H9 (cell line): Measurements from ENCODE around the gene SLC1A7. TPM values are rescaled to one million over a fixed set of nuclear protein-coding genes. Genes with fewer than 3 reads are reported as not detected.

ENCODE experiments used
- DNase-seq: peaks from one replicate; pipeline ENCODE4 v3.0.0-alpha.2; 2017
- H2AFZ ChIP-seq: one replicate; pipeline ENCODE4 v1.6.1; 2013; ENCODE audit warnings: mild to moderate bottlenecking, low read length, control low read depth, moderate library complexity
- H2AK5ac ChIP-seq: 2 replicates; pipeline ENCODE4 v1.6.1; 2013; ENCODE audit warnings: low read length, control low read depth, mixed read lengths; ENCODE audit not compliant: insufficient read length
- H2BK120ac ChIP-seq: one replicate; pipeline ENCODE4 v1.6.1; 2013; ENCODE audit warnings: low read depth, mild to moderate bottlenecking, low read length, control low read depth, inconsistent platforms; ENCODE audit not compliant: poor library complexity, severe bottlenecking
- H2BK12ac ChIP-seq: 2 replicates; pipeline ENCODE4 v1.6.1; 2013; ENCODE audit warnings: low read length, control low read depth, mixed read lengths, low read depth; ENCODE audit not compliant: insufficient read length
- H2BK15ac ChIP-seq: 2 replicates; pipeline ENCODE4 v1.6.1; 2013; ENCODE audit warnings: low read depth, low read length, control low read depth
- H2BK20ac ChIP-seq: one replicate; pipeline ENCODE4 v1.6.1; 2013; ENCODE audit warnings: low read depth, mild to moderate bottlenecking, low read length, control low read depth, inconsistent platforms; ENCODE audit not compliant: poor library complexity, severe bottlenecking
- H2BK5ac ChIP-seq: 2 replicates; pipeline ENCODE4 v1.6.1; 2013; ENCODE audit warnings: low read length, control low read depth, mixed read lengths; ENCODE audit not compliant: insufficient read length
- H3K14ac ChIP-seq: 2 replicates; pipeline ENCODE4 v1.6.1; 2013; ENCODE audit warnings: low read length, control low read depth; ENCODE audit not compliant: insufficient read depth
- H3K18ac ChIP-seq: 2 replicates; pipeline ENCODE4 v1.6.1; 2013; ENCODE audit warnings: low read depth, mild to moderate bottlenecking, mixed read lengths, low read length, control low read depth; ENCODE audit not compliant: insufficient read length
- H3K23ac ChIP-seq: 2 replicates; pipeline ENCODE4 v1.6.1; 2013; ENCODE audit warnings: low read length, control low read depth, mixed read lengths, low read depth; ENCODE audit not compliant: insufficient read length
- H3K23me2 ChIP-seq: 2 replicates; pipeline ENCODE4 v1.6.1; 2013; ENCODE audit warnings: low read depth, mild to moderate bottlenecking, mixed read lengths, low read length, control low read depth; ENCODE audit not compliant: insufficient read length, poor library complexity, severe bottlenecking
- H3K27ac ChIP-seq: 2 replicates; pipeline ENCODE4 v1.5.1; 2013; ENCODE audit warnings: low read length, control low read depth, mixed read lengths, low read depth; ENCODE audit not compliant: insufficient read length
- H3K27me3 ChIP-seq: 2 replicates; pipeline ENCODE4 v1.6.1; 2013; ENCODE audit warnings: low read length, control low read depth, inconsistent platforms; ENCODE audit not compliant: insufficient read depth
- H3K4ac ChIP-seq: 2 replicates; pipeline ENCODE4 v1.6.1; 2013; ENCODE audit warnings: low read depth, mild to moderate bottlenecking, control low read depth, inconsistent platforms, low read length, moderate library complexity
- H3K4me1 ChIP-seq: 2 replicates; pipeline ENCODE4 v1.6.1; 2013; ENCODE audit warnings: low read length, control low read depth, inconsistent platforms; ENCODE audit not compliant: insufficient read depth
- H3K4me2 ChIP-seq: 2 replicates; pipeline ENCODE4 v1.6.1; 2013; ENCODE audit warnings: low read length, control low read depth, mixed read lengths; ENCODE audit not compliant: insufficient read length, insufficient read depth
- H3K56ac ChIP-seq: 2 replicates; pipeline ENCODE4 v1.6.1; 2013; ENCODE audit warnings: low read depth, mild to moderate bottlenecking, mixed read lengths, low read length, control low read depth; ENCODE audit not compliant: insufficient read length
- H3K79me1 ChIP-seq: 2 replicates; pipeline ENCODE4 v1.6.1; 2013; ENCODE audit warnings: low read depth, mild to moderate bottlenecking, moderate library complexity, low read length, control low read depth, inconsistent platforms; ENCODE audit not compliant: insufficient read depth, poor library complexity, severe bottlenecking
- H3K79me2 ChIP-seq: 2 replicates; pipeline ENCODE4 v1.6.1; 2013; ENCODE audit warnings: low read length, control low read depth, inconsistent platforms; ENCODE audit not compliant: insufficient read depth
- H3K9ac ChIP-seq: 2 replicates; pipeline ENCODE4 v1.6.1; 2013; ENCODE audit warnings: low read length, control low read depth, mixed read lengths; ENCODE audit not compliant: insufficient read length; ENCODE audit errors: extremely low read depth
- H3K9me3 ChIP-seq: one replicate; pipeline ENCODE4 v1.6.1; 2013; ENCODE audit warnings: low read depth, low read length, inconsistent platforms; ENCODE audit not compliant: control insufficient read depth
- H3T11ph ChIP-seq: one replicate; pipeline ENCODE4 v1.6.1; 2013; ENCODE audit warnings: mild to moderate bottlenecking, low read length, control low read depth, inconsistent platforms
- H4K20me1 ChIP-seq: one replicate; pipeline ENCODE4 v1.6.1; 2013; ENCODE audit not compliant: control insufficient read depth, insufficient read length, insufficient read depth
- H4K5ac ChIP-seq: 2 replicates; pipeline ENCODE4 v1.6.1; 2013; ENCODE audit warnings: low read depth, mild to moderate bottlenecking, mixed read lengths, low read length, control low read depth; ENCODE audit not compliant: insufficient read length
- H4K8ac ChIP-seq: replicated peaks from 2 replicates; pipeline ENCODE4 v1.6.1; 2013; ENCODE audit warnings: low read length, control low read depth, mixed read lengths, low read depth; ENCODE audit not compliant: insufficient read length
- H4K91ac ChIP-seq: 2 replicates; pipeline ENCODE4 v1.6.1; 2013; ENCODE audit warnings: low read depth, mild to moderate bottlenecking, moderate library complexity, mixed read lengths, low read length, control low read depth; ENCODE audit not compliant: insufficient read length
- H3K27ac Mint-ChIP-seq, 3 experiments: 2 replicates in 2 of 3; 3 replicates in 1 of 3; pipeline ENCODE4 v1.8.0; 2020 to 2021; ENCODE audit warnings: mixed read lengths in 3 of 3, mild to moderate bottlenecking in 1 of 3, moderate library complexity in 1 of 3
- H3K27me3 Mint-ChIP-seq: 2 replicates; pipeline ENCODE4 v1.8.0; 2021; ENCODE audit warnings: low read depth, mild to moderate bottlenecking, moderate library complexity, mixed read lengths
- H3K36me3 Mint-ChIP-seq, 3 experiments: 2 replicates in 2 of 3; 3 replicates in 1 of 3; pipeline ENCODE4 v1.8.0; 2020 to 2021; ENCODE audit warnings: low read depth in 3 of 3, mixed read lengths in 3 of 3; ENCODE audit not compliant: insufficient read depth in 1 of 3
- H3K4me1 Mint-ChIP-seq, 2 experiments: 2 replicates each; pipeline ENCODE4 v1.8.0; 2020; ENCODE audit warnings: mixed read lengths in 2 of 2
- H3K4me3 Mint-ChIP-seq, 2 experiments: 2 replicates in 1 of 2; 3 replicates in 1 of 2; pipeline ENCODE4 v1.8.0; 2020 to 2021; ENCODE audit warnings: mild to moderate bottlenecking in 2 of 2, mixed read lengths in 2 of 2, moderate library complexity in 1 of 2
- H3K9me3 Mint-ChIP-seq, 2 experiments: 2 replicates in 1 of 2; 3 replicates in 1 of 2; pipeline ENCODE4 v1.8.0; 2020; ENCODE audit warnings: mild to moderate bottlenecking in 2 of 2, mixed read lengths in 2 of 2, moderate library complexity in 1 of 2
- CTCF ChIP-seq: fragments of 200-600 bp; sonication (generic); conservative IDR thresholded peaks from 3 replicates; pipeline ENCODE4 v1.8.0; 2021; ENCODE audit warnings: antibody characterized with exemption, mild to moderate bottlenecking
- WGBS: extraction: QIAGEN DNeasy Blood & Tissue Kit; methylation state at CpG from one replicate; pipeline ENCODE4 v1.1.7; 2013; ENCODE audit warnings: missing lambda C conversion rate, low lambda C conversion rate, mixed read lengths; ENCODE audit not compliant: insufficient read length; ENCODE audit errors: extremely low coverage; 5-methylcytosine and 5-hydroxymethylcytosine counted together
- total RNA-seq: library from RNA; stranded (reverse); gene quantifications from 2 replicates; pipeline ENCODE4 v1.2.1, GENCODE V29; 2021

The SLC1A7 gene
- total RNA-seq, 1 experiment from 2014 or later = not detected

GRCh38 chr1:53190210-53190611 is 47.8 kb upstream of the SLC1A7 start:
- Histone ChIP-seq H3T11ph (no peak overlapping the region), H3K14ac (no peak overlapping the region), H3K27ac (no peak overlapping the region), H2AK5ac (no peak overlapping the region), H2BK20ac (no peak overlapping the region), H4K8ac (no peak overlapping the region), H3K79me2 (no peaks in the 10 kb centered on the region), H3K56ac (no peak overlapping the region), H3K23ac (no peak overlapping the region), H3K9me3 (no peaks in the 10 kb centered on the region), H4K5ac (no peak overlapping the region), H3K4me1 (no peaks in the 10 kb centered on the region), H2AFZ (no peak overlapping the region), H3K27me3 (no peaks in the 10 kb centered on the region), H2BK12ac (no peak overlapping the region), H3K79me1 (no peaks in the 10 kb centered on the region), H2BK5ac (no peak overlapping the region), H4K20me1 (no peaks in the 10 kb centered on the region), H3K23me2 (no peaks in the 10 kb centered on the region), H3K4me2 (no peak overlapping the region), H3K9ac (no peak overlapping the region), H2BK15ac (no peak overlapping the region), H3K4ac (no peak overlapping the region), H3K18ac (no peak overlapping the region), H4K91ac (no peak overlapping the region), H2BK120ac (no peak overlapping the region)
- Mint-ChIP-seq H3K27me3 (peaks cover 6% of the 10 kb centered on the region), H3K36me3 (no peaks in the 10 kb centered on the region), H3K9me3 (no peaks in the 10 kb centered on the region; a peak in 1 of 5 replicates), H3K4me1 (peaks cover 9 to 14% of the 10 kb centered on the region in 2 experiments), H3K27ac (no peak overlapping the region), H3K4me3 (no peak overlapping the region)
- no peak for DNase-seq
- peak; percentile 51 for TF ChIP-seq CTCF
- no CpG with 5 or more reads among the region's 10 CpGs for WGBS
